Renal cortex interstitium (tissue), 11 donors: ENCODE data around the gene PPP2R2C. TPM values are rescaled to one million over a fixed set of nuclear protein-coding genes. Genes with fewer than 3 reads are reported as not detected.

Experiments
- DNase-seq, 11 donors: peaks; one replicate each; pipeline ENCODE4 v3.0.0-alpha.2; 2013; ENCODE audit warnings: low read depth in 9 of 11, low spot score in 4 of 11; ENCODE audit errors: extremely low read depth in 1 of 11
- polyA plus RNA-seq, 3 donors: library from polyadenylated mRNA; unstranded; fragments of 120-200 nt; gene quantifications; one replicate each; pipeline ENCODE4 v1.2.1, GENCODE V29; 2013; ENCODE audit not compliant: insufficient read length in 3 of 3

PPP2R2C gene
- polyA plus RNA-seq, 3 donors, result 0.17 to 0.65 (median 0.35) TPM

- DNase-seq, result no peak
Measured at GRCh38 chr4:6360385-6360784, 112.0 kb downstream of the PPP2R2C start.

DNA sequence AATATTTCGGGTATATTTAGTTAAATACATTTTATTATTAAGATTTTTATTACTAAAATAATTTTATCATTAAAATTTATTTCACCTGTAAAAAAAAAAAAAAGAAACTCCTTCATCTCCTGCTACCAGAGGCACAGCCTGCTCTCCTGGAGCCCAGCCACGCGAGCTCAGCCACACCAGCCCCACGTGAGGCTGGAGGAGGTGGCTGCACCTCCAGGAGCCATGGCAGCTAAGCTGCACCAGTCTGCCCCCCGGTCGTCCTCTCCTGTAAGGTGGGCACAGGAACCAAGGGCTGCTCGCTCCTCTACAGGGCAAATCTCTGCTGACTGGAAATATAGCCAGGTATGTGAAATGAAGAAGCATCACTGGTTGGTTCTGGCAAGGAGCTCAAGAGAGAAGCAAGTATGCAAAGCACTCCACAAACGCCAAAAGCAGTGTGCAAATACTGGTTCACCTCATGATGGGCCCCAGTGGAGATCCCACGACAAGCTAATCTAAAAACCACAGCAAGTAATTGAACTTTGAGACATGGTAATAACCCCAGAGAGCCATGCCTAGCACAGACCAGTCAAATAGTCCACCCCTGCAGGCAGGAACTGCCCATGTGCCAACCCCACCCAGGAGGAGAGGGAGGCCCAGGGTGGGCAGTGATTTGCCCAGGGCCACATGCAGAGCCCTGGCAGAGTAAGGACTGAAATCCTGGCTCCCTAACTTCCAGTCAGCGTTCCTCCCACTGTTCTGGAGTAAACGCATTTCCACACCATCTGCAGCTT, 112.7 kb downstream of the PPP2R2C start:
- no peak for DNase-seq

GRCh38 chr4:6357476-6357875, 114.9 kb downstream of the PPP2R2C start:
- DNase-seq, result no peak

GRCh38 chr4:6356076-6356560, 116.3 kb downstream of the PPP2R2C start:
- DNase-seq, result no peak

GRCh38 chr4:6355052-6355451, 117.4 kb downstream of the PPP2R2C start:
- no peak for DNase-seq

DNA sequence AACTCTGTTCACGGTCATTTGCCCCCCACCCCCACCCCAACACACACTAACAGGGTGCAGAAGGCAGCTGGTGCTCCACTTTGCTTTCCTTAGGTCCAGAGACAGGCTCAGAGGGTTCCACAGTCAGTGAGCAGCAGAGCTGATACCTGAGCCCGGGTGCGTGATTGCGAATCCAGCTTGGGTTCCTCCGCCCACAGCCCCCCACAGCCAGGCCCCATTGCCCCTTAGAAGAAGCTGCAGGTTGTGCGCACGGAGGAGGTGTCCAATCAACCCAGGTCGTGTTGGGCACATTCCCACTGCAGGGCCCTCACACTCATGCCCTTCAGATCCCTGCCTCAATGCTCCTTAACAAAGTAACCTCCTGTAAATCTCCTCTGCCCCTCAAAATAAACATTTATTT, 117.8 kb downstream of the PPP2R2C start:
- no peak for DNase-seq

DNA sequence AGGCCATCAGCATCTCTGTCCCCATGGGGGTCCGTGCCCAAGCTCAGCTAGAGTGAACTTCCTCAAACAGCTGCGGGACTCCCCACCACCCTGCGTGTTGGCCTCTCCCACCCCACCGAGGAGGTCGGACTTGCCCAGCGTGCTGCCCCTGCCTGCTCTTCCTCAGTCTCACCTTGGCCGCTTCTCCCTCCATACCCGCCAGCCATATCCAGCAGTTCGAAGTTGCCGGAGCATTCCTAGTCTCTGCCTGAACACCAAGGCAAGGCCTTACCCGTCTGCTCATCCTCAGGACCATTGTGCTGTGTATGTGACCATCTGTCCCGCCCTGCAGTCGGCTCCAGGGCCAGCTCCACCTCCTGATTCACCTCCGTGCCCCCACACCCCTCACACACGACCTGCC, 118.3 kb downstream of the PPP2R2C start:
- DNase-seq, result no peak

GRCh38 chr4:6352031-6352692, 120.3 kb downstream of the PPP2R2C start:
- no peak for DNase-seq

GRCh38 chr4:6351246-6352000, 121.0 kb downstream of the PPP2R2C start:
- no peak for DNase-seq

- DNase-seq, result no peak
Measured at GRCh38 chr4:6350646-6351045, 121.8 kb downstream of the PPP2R2C start.

DNA sequence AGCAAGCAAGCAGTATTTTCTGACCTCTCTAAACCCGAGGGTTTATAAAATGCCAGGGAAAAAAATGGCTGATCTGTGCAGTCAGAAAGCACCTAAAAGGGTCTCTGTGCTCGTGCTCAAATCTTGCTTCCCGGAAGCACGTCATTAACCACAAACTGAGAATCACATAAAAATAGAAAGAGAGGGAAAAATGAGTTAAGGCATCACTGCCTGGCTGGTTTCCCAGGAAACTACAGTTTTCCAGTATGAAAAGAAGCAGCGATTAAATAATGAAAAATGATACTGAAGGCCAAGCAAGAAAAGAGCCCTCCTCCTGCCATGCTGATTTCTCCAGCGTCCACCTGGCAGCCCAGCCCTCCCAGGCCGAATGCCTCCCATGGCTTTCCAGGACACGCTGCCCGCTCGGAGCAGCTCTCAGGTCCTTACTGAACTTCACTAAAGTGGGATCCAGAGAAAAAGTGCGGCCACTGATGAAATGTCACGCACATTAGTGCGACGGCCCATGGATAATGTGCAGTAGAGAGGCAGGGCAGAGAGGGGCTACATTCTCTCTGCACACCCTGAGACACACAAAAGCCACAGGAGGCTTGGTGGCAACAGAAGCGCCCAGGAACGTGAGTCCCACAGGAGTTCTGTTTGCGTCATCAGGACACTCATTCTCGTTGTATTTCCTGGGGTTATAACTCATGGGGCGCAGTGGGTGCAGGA, 122.4 kb downstream of the PPP2R2C start:
- DNase-seq, result peak in 1 of 11 donors; percentile 25

GRCh38 chr4:6348408-6348807, 124.0 kb downstream of the PPP2R2C start:
- DNase-seq, result no peak

GRCh38 chr4:6347511-6348045, 124.8 kb downstream of the PPP2R2C start:
- DNase-seq, result no peak

DNA sequence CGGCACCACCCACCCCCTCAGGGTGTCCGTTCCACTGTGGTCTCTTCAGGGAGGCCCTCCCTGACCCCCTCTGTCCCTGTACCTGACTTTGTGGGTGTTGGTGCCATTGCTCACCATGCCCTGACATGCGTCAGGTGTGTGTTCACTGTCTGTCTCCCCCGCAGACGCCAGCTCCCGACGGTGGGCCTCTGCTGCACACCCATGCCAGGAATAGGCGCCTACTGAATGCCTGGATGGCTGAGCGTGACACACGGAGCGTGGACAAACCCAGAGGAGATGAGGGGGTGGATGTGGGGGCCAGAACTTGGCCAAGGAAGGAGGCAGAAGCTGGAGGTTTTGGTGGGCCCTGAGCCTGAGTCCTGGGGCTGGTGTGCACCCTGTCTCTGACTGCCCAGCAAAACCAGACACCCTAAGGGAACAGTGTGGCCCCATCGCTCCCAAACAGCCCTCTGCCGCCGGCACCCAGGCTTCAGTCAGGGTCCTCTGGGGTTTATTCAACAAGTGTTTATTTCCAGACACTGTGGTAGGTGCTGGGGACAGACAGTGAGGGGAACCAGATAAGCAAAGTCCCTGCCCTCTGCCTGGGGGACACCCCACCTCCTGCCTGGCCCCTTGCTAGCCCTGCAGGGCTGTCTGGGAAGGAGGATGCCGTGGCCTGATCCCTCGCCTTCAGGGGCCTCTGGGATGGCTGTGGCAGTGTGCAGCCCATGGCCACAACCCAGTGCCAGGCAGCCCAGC, 125.9 kb downstream of the PPP2R2C start:
- no peak for DNase-seq

- DNase-seq, result no peak
Measured at GRCh38 chr4:6345866-6346265, 126.5 kb downstream of the PPP2R2C start.

DNA sequence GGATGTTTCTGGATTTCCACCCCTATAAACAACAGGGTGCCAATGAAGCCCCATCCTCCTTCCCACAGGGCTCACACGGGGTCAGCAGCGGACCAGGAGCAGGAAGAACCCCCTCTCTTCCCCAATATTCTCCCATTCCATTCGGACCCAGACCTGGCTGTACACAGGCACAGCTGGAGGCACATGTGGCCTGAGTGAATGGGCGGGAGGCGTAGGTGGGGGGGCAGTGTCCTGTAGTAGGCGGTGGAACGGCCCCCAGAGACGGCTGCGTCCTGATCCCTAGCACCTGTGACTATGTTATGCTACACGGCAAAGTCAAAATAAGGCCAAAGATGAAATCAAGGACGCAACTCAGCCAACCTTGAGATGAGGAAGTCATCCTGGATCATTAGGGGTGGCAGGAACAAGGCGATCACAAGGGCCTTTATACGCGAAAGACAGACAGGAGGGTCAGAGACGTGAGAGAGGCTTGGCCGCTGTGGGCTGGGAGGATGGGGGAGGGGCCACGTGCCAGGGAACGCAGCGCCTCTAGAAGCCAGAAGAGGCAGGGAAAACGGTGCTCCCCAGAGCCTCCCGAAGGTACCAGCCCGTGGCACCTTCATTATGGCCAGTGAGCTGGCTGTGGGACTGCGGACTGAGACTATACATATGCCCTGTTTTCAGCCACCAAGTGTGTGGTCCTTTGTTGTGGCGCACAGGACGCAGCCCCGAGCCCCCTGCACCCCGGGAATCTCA, 127.2 kb downstream of the PPP2R2C start:
- DNase-seq, result no peak

GRCh38 chr4:6343939-6344408, 128.4 kb downstream of the PPP2R2C start:
- no peak for DNase-seq
